B cell (primary cell): ENCODE data around the gene INSRR. TPM values are rescaled to one million over a fixed set of nuclear protein-coding genes. Genes with fewer than 3 reads are reported as not detected.

Experiments
- ATAC-seq: fragments of 200-7000 bp; cut with Tn5 transposase; one replicate; pipeline ENCODE4 v1.10.0; 2021; ENCODE audit warnings: low read depth, mild to moderate bottlenecking, moderate number of reproducible peaks, moderate library complexity
- CTCF ChIA-PET: fragments of 350-600 bp; sonication (Branson Sonifier 250); formaldehyde crosslinking; loops from one replicate; lab custom pipeline; 2021; ENCODE audit warnings: antibody characterized with exemption, inconsistent platforms; lab: Charles Lee
- POLR2A ChIA-PET: fragments of 350-600 bp; sonication (Branson Sonifier 250); formaldehyde crosslinking; loops from one replicate; lab custom pipeline; 2021; ENCODE audit warnings: antibody characterized with exemption; lab: Charles Lee
- DNase-seq: peaks from one replicate; pipeline ENCODE4 v3.0.0; 2013
- H2AFZ ChIP-seq: 2 replicates; pipeline ENCODE4 v1.6.1; 2012; ENCODE audit warnings: mild to moderate bottlenecking, low read depth, low read length; ENCODE audit not compliant: insufficient read depth, poor library complexity, severe bottlenecking
- H3K27ac ChIP-seq, 2 donors: 1 replicate in 1 of 2; 2 replicates in 1 of 2; pipeline ENCODE4 v1.5.1; 2012 to 2013; ENCODE audit warnings: low read length in 2 of 2, mild to moderate bottlenecking in 2 of 2, moderate library complexity in 1 of 2
- H3K27me3 ChIP-seq, 4 experiments: fragments of 200-600 bp in 1 of 4; sonication (generic) in 1 of 4; replicated peaks in 1 of 4; 1 replicate in 2 of 4; 2 replicates in 2 of 4; pipeline versions ENCODE4 v1.6.1 to v1.7.0; 2013 to 2016; ENCODE audit warnings: low read length in 3 of 4, mild to moderate bottlenecking in 2 of 4, mixed read lengths in 1 of 4, moderate library complexity in 1 of 4; ENCODE audit not compliant: insufficient read depth in 4 of 4, control insufficient read depth in 3 of 4; ENCODE audit errors: control extremely low read depth in 1 of 4
- H3K36me3 ChIP-seq, 2 experiments: replicated peaks in 1 of 2; 1 replicate in 1 of 2; 2 replicates in 1 of 2; pipeline versions ENCODE4 v1.6.1 to v1.7.1; 2013; ENCODE audit warnings: low read length in 1 of 2; ENCODE audit not compliant: insufficient read depth in 2 of 2, control insufficient read depth in 1 of 2; ENCODE audit errors: control extremely low read depth in 1 of 2, extremely low read depth in 1 of 2
- H3K4me1 ChIP-seq, 2 donors: fragments of 200-600 bp in 1 of 2; sonication (generic) in 1 of 2; 1 replicate in 1 of 2; 2 replicates in 1 of 2; pipeline versions ENCODE4 v1.5.1 to v1.6.1; 2013 to 2017; ENCODE audit warnings: low read length in 2 of 2; ENCODE audit not compliant: control insufficient read depth in 2 of 2, insufficient read depth in 2 of 2
- H3K4me2 ChIP-seq: replicated peaks from 2 replicates; pipeline ENCODE3; 2012; ENCODE audit warnings: mild to moderate bottlenecking, low read depth, low read length; ENCODE audit not compliant: poor library complexity, severe bottlenecking
- H3K4me3 ChIP-seq, 5 experiments: fragments of 200-600 bp in 1 of 5; sonication (generic) in 1 of 5; 1 replicate in 3 of 5; 2 replicates in 2 of 5; pipeline versions ENCODE4 v1.5.1 to v1.7.0; 2011 to 2016; ENCODE audit warnings: low read length in 4 of 5, mild to moderate bottlenecking in 4 of 5, low read depth in 2 of 5, control low read depth in 1 of 5, moderate library complexity in 1 of 5; ENCODE audit not compliant: insufficient read depth in 1 of 5; ENCODE audit errors: control extremely low read depth in 1 of 5, extremely low read depth in 1 of 5
- H3K79me2 ChIP-seq: fragments of 200-600 bp; sonication (generic); one replicate; pipeline ENCODE4 v1.6.0; 2016; ENCODE audit warnings: low read length; ENCODE audit not compliant: control insufficient read depth, insufficient read depth
- H3K9ac ChIP-seq: fragments of 200-600 bp; sonication (generic); 2 replicates; pipeline ENCODE4 v1.6.1; 2017; ENCODE audit warnings: mild to moderate bottlenecking, low read length, moderate library complexity
- H3K9me3 ChIP-seq, 3 donors: one replicate each; pipeline versions ENCODE4 v1.6.1 to v1.7.1; 2013; ENCODE audit warnings: low read length in 2 of 3; ENCODE audit not compliant: control insufficient read depth in 2 of 3, insufficient read depth in 1 of 3; ENCODE audit errors: control extremely low read depth in 1 of 3
- H4K20me1 ChIP-seq: 2 replicates; pipeline ENCODE4 v1.6.0; 2012; ENCODE audit warnings: mild to moderate bottlenecking, low read length; ENCODE audit not compliant: insufficient read depth, control insufficient read depth, poor library complexity, severe bottlenecking
- H3K27ac Mint-ChIP-seq: one replicate; pipeline ENCODE4 v1.8.0; 2021; ENCODE audit warnings: mixed read lengths
- H3K27me3 Mint-ChIP-seq: one replicate; pipeline ENCODE4 v1.8.0; 2021; ENCODE audit warnings: mixed read lengths
- H3K4me1 Mint-ChIP-seq: one replicate; pipeline ENCODE4 v1.8.0; 2021; ENCODE audit warnings: mixed read lengths
- H3K4me3 Mint-ChIP-seq: one replicate; pipeline ENCODE4 v1.8.0; 2021; ENCODE audit warnings: mixed read lengths
- H3K9me3 Mint-ChIP-seq: one replicate; pipeline ENCODE4 v1.8.0; 2022; ENCODE audit warnings: mixed read lengths; ENCODE audit not compliant: insufficient read depth
- CTCF ChIP-seq: fragments of 200-600 bp; IDR thresholded peaks from one replicate; pipeline ENCODE4 v1.8.0; 2022; ENCODE audit warnings: antibody characterized with exemption, mild to moderate bottlenecking
- EZH2 ChIP-seq: IDR thresholded peaks from 2 replicates; pipeline ENCODE4 v1.6.1; 2012; ENCODE audit warnings: borderline replicate concordance, low read depth, mild to moderate bottlenecking, moderate library complexity, low read length; ENCODE audit not compliant: insufficient read depth, poor library complexity, severe bottlenecking
- WGBS: methylation state at CpG from one replicate; pipeline ENCODE4 v1.1.5; 2013; ENCODE audit warnings: missing lambda C conversion rate; ENCODE audit not compliant: insufficient coverage; 5-methylcytosine and 5-hydroxymethylcytosine counted together
- intact Hi-C: fragments of 100-400 bp; cut with micrococcal nuclease; formaldehyde crosslinking; loops from one replicate; pipeline ENCODE4 v1.10.0; 2022
- polyA plus RNA-seq: library from polyadenylated mRNA; depleted of rRNA; stranded (reverse); fragments of >200 nt; gene quantifications from 2 replicates; pipeline ENCODE4 v1.2.3, GENCODE V29; 2012
- total RNA-seq, 2 donors: library from RNA; stranded (reverse); fragments of 120-200 nt in 1 of 2; gene quantifications; 1 replicate in 1 of 2; 2 replicates in 1 of 2; pipeline versions ENCODE4 v1.2.3 to v1.2.4, GENCODE V29; 2013 to 2022

Gene INSRR
- total and polyA plus RNA-seq, 2 donors (not counting 1 experiment from before 2014, with no cell fraction given): not detected

- intact Hi-C loops: loop anchor here (5.0 kb wide), 1 partner anchor 156 kb away; the partner anchor contains the start of gene CRABP2
- Histone ChIP-seq H3K9ac (no peak overlapping the region), H3K4me2 (no peak overlapping the region), H3K79me2 (no peaks in the 10 kb centered on the region), H2AFZ (no peak overlapping the region), H3K4me1 (peaks cover 23 to 30% of the 10 kb centered on the region in 2 donors), H3K36me3 (no peaks in the 10 kb centered on the region), H3K27me3 (peaks cover 0 to 80% (median 39%) of the 10 kb centered on the region in 4 experiments), H3K27ac (no peak overlapping the region), H3K9me3 (peaks cover 0 to 3% (median 0%) of the 10 kb centered on the region in 3 donors), H3K4me3 (no peak overlapping the region), H4K20me1 (no peaks in the 10 kb centered on the region)
- WGBS: 84% methylated on average over 8 of the region's 10 CpGs
- ChIA-PET POLR2A (no interaction called here), CTCF (interaction anchor here (4.0 kb wide), 1 partner anchor 173 kb away, joined by 99 read pairs; no protein-coding TSS in a partner anchor)
- ATAC-seq (no peak), DNase-seq (no peak)
- H3K9me3 Mint-ChIP-seq: no peaks in the 10 kb centered on the region
- peaks cover 18% of the 10 kb centered on the region for H3K4me1 Mint-ChIP-seq
- H3K27me3 Mint-ChIP-seq: peaks cover 63% of the 10 kb centered on the region
- no peak overlapping the region for H3K27ac Mint-ChIP-seq
- H3K4me3 Mint-ChIP-seq: no peak overlapping the region
- TF ChIP-seq CTCF: no peak
- TF ChIP-seq EZH2: no peak
These were observed 4.2 kb upstream of the INSRR start for GRCh38 chr1:156862997-156863599.

GRCh38 chr1:156862584-156862983 is 3.7 kb upstream of the INSRR start:
- Mint-ChIP-seq H3K27ac (no peak overlapping the region), H3K9me3 (no peaks in the 10 kb centered on the region), H3K4me1 (peaks cover 18% of the 10 kb centered on the region), H3K27me3 (peaks cover 64% of the 10 kb centered on the region), H3K4me3 (no peak overlapping the region)
- no peak overlapping the region for H3K9ac ChIP-seq
- no peak for DNase-seq
- no peak overlapping the region for H3K4me2 ChIP-seq
- ChIA-PET POLR2A (no interaction called here), CTCF (interaction anchor here (1.2 to 4.0 kb wide), 2 partner anchors 11 to 172 kb away, joined by 3 to 99 read pairs; no protein-coding TSS in a partner anchor)
- no CpG with 5 or more reads among the region's 6 CpGs for WGBS
- H3K79me2 ChIP-seq: no peaks in the 10 kb centered on the region
- peaks cover 23 to 30% of the 10 kb centered on the region in 2 donors for H3K4me1 ChIP-seq
- H3K4me3 ChIP-seq: no peak overlapping the region
- no peaks in the 10 kb centered on the region for H4K20me1 ChIP-seq
- no peak for ATAC-seq
- no peaks in the 10 kb centered on the region for H3K36me3 ChIP-seq
- H3K9me3 ChIP-seq: peaks cover 0 to 3% (median 0%) of the 10 kb centered on the region in 3 donors
- intact Hi-C loops: loop anchor here (5.0 kb wide), 1 partner anchor 155 kb away; the partner anchor contains the start of gene CRABP2
- H3K27me3 ChIP-seq: peaks cover 0 to 82% (median 41%) of the 10 kb centered on the region in 4 experiments
- H3K27ac ChIP-seq: no peak overlapping the region
- TF ChIP-seq CTCF (no peak), EZH2 (no peak)
- H2AFZ ChIP-seq: no peak overlapping the region
